Pons (tissue), 1 donor: ENCODE data around the gene CADPS2.

ENCODE experiments used
- DNase-seq: peaks from one replicate; pipeline ENCODE4 v3.0.0-alpha.2; 2016; ENCODE audit warnings: low spot score

The CADPS2 gene

DNA sequence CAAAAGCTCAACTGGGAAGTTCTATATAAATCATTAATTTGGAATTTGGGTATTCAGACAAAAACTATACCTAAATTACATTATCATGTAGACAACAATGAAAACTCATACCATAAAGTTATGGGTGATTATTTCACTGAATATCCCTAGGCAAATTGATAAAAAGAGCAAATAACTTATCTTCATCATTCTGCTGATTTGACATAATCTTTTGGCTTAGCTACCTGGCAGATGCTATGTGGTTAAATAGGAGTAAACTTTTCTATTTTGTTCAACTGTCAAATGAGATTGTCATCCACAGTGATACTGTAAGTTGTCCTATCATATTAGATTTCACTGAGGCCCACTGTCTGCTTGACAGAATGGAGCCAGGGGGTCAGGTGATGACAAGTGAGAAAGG lies 432.8 kb downstream of the CADPS2 start:
- DNase-seq: no peak

DNA sequence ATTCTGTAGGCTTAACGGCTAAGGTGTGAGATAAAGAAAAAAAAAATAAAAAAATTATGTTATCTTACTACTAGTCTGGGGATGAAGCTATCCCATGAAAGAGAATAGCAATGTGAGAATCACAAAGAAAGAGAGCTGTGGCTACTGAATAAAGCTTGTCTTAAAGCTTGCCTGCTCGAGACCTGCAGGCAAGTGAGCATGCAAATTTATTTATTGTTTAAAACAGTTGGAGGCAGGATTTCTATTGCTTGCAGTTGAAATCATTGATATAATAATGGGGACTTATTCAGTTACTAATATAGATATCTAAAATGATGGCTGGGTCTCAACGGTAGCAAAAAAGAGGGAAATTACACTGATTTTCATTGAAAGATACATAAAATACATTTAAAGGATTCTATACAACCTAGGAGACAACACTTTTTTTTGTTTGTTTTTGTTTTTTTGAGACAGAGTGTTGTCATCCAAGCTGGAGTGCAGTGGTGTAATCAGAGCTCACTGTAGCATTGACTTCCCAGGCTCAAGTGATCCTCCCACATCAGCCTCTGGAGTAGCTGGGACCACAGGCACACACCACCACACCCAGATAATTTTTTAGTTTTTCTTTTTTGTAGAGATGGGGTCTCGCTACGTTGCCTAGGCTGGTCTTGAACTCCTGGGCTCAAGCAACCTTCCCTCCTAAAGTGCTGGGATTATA lies 437.2 kb downstream of the CADPS2 start:
- no peak for DNase-seq

DNA sequence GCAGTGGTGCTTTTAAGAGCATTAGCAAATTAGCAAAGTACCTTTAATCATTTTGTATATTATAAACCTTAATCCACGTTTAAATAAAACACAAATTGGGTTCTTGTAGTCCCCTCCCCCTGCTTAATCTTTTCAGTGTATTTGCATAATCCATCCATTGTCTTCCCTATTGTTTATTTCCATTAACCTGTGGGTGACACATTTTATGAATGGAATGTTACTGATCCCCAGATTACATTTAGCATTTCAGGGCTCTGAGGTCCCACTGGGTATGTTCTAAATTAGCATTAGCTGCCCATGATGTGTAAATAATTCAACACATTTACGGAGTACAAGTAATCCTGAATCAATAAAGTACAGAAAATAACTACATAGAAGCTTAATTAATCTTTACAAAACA lies 443.3 kb downstream of the CADPS2 start:
- DNase-seq: no peak

DNA sequence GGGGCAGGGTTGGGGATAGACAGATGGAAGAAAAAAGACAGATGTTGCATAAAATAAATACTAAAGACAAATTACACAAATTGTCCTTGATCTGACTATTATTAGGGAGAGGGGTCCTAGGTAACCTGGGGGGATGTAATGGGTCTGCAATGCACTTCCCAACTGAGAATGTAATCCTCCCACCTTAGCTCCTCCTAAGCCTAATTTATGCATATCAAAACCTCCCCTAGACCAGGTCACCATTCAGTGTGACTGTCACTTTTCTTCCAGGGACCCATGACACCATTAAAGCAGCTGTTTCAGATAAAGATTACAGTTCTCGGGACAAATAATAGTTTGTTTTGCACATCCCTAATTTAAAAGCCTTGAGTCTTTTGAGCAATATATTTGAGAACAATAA lies 447.8 kb downstream of the CADPS2 start:
- no peak for DNase-seq

DNA sequence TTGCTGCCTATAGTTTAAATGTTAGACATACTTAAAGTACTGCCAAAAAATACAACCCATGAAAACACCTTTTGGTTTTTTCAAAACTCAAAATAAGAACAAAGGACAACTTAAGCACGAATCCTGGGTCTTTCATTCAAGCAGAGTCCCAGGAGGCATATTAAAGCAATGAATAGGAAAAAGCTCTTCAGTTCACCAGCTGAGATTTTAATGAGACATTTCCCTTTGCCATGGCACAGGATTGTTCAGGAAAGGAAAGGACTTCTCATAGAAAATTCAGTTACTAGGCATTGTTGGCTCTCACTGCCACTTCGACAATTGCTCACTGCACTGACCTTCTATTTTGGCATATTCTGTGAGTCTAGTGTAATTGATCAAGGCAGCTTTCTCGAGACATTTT lies 448.3 kb downstream of the CADPS2 start:
- peak; percentile 6 for DNase-seq

DNA sequence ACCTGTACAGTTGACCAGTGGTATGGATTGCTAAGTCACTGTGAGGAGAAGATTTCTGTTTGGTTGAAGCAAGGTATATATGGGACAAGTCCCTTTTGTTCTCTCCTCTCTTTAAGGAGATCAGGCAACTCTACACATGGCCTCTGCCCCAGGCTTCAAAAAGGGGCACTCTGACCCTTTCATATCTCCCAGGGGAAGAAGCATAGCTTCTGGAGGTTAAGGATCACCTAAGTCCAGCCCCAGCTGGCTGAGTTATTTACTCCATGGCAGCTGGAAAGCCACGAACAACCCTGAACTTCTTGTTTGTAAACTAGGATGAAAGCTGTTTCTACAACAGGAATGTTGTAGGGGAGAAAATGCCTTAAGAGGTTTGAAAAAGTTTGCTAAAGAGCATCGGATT lies 452.5 kb downstream of the CADPS2 start:
- no peak for DNase-seq

DNA sequence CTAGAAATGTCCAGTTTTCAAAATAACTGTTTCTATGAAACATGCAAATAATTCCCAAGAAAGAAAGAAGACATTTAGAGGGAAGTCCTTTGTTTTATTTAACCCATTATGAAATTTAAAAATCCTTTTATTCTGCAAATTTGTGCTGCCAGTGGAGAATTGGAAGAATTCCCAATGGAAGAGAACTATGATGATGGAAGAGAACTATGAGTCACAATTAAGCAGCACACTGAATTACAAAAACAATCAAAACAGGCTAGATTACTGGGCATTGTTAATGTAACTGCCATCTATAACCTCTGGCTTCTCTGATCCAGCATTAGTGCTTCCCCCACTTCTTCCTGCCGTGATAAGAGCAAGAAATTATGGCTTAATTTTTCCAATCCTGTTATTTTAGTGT lies 455.6 kb downstream of the CADPS2 start:
- DNase-seq: no peak

DNA sequence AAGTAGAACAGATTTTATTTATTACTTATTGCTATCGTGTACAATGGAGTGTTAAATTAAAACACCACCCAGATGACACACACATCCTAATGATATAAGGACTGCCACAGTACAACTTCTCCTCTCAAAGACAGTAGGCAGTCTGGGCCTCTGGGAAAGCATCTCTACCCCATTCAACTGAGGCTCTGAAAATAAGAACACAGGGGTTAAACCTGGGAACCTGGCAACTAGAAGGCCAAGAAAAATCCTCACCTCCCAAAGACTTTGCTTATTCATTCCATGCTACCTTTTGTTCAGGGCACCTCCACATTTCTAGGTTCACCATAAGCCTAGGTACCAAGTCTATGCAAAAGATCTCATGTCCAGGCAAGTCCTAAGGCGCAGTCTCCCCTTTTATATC lies 456.3 kb downstream of the CADPS2 start:
- no peak for DNase-seq

DNA sequence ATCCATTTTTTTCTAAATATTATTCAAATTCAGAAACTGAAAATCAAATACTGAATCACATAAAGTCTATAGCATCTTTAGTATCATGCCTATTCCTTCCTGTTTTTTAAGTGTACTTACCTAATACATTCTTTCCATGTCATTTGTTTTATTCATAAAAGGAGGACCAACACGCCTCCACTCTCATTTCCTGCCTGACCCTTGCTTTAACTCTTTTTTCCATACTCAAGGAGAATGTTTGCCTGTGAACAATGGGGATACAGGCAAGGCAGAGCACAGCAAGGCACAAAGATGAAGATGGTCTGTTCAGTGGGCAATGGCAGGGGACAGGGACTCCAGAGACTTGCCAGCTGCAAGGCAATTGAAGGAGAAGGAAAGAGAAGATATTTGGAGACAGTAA lies 460.5 kb downstream of the CADPS2 start:
- DNase-seq: no peak

DNA sequence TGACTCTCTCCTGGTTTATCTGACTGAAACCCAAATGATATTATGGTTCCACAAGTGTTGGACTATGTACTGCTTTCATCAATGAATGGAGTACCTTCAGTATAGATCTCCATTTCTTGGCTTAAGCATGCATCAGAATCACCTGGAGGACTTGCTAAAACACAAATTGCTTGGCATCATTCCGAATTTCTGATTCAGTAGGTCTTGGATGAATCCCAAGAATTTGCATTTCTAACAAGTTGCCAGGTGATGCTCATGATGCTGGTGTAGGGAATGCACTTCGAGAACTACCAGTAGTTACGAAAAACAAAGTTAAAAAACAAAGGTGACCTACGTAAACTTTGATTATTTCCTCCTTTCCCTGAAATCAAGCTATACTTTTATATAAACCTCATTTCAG lies 462.7 kb downstream of the CADPS2 start:
- no peak for DNase-seq

DNA sequence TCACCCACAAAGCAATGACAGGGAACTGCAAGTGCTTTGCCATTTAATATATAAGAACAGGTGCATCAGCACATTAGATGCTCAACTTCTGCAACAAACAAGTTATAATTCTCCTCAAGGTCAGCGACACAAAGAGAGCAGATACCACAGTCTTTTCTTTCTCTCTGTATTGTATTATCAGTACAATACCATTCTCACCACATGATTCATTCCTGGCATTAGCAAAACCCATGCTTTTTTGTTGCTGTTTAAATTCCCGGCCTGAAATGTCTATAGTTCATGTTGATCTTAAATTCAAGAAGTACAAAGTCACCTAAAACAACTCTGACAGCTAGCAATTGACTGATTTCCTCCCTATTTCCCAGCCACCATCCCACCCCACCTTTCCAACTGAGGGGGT lies 469.9 kb downstream of the CADPS2 start:
- no peak for DNase-seq

DNA sequence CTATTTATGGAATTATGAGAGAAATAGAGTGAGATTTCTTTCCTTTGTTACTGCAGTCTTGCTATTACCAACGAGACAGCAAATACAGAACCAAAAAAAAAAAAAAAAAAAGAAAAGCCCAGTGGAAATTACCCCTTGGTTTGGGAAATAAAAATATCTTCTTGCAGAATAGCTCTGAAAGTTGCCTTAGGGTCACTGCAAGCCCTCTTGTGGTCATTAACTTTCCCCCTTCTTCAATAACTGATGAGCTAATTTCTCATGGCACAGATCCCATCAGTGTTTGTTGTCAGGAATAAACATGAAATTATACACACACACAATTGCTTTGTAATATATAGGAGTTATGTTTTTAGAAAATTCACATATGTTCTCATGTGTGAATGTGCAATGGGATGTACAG lies 470.8 kb downstream of the CADPS2 start:
- DNase-seq: no peak

DNA sequence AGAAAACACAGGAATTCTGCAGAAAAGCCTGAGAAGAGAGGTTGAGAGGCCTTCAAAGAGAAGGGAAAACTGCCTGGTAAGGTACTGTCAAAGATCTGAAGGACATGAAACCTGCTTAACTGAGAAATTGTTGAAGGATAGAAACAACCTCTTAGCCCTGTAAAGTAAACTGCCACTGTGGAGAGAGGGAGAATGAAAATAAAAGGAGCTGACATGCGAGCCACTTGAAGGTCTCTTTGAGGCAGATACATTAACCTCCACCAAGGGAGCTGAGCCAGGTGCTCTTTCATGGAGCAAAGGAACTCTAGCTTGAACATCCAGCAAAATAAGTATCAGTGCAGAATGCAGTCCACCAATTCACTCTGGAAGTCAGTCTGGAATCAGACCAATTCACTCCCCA lies 472.9 kb downstream of the CADPS2 start:
- DNase-seq: no peak

DNA sequence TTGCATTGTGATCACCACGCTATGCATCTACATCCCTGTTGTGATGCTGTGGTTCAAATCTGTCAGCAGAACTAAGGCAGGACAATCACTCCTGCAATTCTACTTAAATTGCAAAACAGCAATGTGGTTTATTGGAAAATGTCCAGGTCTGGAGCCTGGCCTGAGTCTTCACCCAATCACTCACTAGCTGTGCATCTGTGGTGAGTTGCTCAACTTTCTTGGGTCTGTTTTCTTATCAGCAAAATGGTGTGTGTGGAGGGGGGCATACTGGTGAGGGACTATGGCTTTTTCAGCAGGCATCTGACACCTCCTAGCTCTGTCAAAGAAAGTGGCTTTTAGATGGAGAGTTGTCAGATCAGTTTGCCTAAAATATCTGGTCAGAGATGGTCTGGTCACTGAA lies 473.4 kb downstream of the CADPS2 start:
- DNase-seq: no peak

DNA sequence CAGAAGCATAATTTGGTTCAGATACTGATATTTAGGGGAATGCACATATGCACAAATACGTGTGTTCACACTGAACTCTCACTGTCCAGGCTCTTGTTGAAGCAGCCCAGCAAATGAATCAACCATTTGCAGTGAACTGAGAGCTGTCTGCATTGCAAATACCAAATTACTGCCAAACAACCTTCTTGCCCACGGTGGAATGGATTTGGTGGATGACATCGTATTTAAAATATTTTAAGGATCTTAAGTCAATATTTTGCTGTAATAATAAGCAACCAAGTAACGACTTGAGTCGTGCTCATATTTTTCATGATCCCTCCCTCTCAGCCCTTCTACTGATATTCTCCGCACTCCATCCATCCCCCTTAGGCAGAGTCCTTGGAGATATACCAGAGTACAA lies 473.8 kb downstream of the CADPS2 start:
- no peak for DNase-seq

DNA sequence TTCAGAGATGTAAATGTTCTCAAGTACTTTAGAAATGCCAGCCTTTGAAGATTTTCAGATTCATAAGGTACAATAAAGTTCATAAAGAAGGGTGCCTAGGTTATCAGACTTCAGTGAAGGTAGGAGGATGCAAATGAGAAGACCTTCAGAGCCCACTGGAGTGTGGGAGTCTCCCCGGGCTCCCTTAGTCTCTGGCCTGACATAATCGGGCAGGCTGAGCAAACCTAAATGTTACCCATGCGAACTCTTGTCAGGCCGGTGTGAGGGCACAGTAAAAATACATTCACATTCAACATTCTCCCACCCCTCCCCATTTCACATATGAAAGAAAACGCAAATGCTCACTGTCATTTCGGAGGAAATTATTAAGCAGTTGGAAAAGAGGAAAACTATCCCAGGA lies 479.1 kb downstream of the CADPS2 start:
- DNase-seq: no peak

DNA sequence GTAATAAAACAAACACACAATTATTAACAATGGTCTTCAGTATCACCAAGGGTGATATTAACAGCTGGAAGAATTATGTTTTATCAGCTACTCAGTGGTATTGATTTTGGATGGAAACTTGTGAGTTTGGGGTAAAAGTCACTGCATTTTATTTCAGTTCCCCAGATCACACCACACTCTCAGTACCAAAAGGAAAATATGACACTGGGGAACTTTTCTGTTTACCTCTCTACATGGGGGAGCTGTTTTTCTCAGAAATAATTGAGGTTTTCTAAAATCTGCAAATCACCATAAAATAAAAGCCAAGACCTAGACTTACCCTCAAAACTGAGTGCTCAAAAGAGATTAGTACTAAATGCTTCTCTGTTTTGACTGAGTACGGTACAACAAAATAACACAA lies 483.1 kb downstream of the CADPS2 start:
- no peak for DNase-seq

DNA sequence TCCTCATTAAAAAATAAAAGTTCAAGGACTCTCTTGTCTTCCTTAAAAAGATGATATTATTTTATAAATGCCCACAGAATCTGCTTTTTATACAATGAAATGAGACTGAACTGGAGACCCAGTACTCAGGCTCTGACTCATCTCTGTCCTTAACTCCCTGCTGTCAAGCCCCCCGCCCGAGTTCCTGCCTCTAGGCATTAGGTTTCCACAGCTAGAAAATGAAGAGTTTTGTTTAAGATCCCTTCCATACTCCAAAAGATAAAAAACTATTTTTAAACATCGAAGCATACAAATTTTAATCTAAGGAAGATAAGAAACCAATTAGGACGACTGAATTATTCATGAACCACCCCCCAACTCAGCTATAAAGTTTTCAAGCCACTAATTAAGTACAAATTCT lies 484.0 kb downstream of the CADPS2 start:
- DNase-seq: no peak

DNA sequence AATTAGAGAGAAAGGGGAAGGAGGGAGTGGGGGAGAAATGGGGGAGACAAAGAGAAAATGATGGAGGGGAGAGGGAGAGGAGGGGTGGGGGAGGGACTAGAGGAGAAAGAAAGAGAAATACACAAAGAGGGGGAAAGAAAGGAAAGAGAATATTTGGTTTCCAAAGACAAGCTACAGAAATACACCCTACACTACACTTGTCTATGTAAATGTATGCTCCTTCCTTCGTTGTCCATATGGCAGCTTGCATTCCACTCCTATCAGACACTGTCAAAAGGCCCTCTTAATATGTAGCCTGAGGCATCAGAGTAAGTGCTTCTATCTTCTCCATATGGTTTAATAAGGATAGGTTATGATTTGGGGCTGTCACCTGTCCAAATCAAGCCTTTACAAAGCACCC lies 488.9 kb downstream of the CADPS2 start:
- DNase-seq: no peak

DNA sequence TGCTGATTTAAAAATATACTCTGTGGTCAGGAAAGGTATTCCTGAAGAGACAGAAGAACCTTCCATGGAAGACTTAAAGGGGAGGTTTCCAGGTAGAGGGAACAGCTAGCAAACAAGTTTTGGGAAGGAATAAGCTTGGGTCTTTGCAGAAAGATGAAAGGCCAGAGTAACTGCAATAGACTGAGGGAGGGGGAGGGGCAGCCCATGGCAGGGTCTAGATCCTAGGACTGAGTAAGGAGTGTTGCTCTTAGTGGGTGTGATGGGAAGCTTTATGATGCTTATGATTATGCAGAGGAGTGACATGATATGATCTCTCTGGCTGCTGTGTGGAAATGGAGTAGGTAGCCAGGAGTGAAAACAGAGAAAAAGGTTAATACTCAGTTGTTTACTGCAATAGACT lies 491.7 kb downstream of the CADPS2 start:
- no peak for DNase-seq

DNA sequence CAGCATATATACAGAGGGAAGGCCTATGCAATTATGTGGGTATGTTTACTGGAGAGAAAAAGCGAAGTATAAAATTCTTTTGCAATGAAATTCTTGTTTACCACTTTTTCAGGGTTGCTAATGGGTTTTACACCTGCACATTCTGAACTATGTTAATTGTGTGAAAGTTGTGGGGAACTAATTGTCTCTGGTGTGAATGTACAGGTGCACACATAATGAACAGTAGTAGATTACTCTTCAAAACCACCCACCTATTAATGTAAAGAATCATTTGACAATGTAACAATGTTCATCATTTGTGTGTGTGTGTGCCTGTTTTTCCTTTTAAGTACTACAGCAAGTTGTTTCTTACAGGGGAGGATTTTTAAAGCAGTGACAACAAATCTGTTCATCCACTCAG lies 501.7 kb downstream of the CADPS2 start:
- no peak for DNase-seq

DNA sequence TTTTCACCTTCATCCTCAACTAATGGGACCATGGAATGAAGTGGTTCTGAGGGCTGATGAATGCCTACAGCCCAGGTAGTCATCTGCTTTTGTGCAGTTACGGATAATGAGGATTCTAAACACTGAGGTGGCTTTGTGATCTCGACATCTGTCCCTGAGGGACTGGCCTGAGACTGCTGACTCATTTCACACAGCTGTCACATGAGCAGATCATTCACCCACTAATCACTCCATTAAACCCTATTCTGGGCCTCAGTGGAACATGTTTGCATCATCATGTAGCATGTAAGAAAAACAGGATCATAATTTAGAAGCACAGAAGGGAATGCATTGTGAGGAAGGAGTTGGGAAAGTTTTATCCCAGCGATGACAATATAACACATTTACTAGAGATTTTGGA lies 502.3 kb downstream of the CADPS2 start:
- no peak for DNase-seq

DNA sequence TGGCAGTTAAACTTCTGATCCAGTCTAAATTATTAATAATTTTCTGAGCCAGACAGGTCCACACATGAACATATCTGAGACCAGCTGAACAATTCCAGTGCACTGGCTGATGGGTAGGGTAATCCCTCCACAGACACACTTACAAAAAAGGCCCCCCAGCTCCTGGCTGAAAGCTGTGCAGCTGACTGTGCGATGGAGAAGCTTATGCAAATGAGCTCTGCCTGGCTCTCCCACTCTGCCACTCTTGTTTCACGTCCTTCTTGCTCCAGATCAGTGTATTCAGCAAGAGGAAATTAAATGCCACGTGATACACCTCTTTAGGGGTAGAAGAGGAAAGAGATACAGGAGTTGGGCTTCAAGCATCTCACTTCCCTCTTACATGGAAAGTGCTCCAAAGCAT lies 505.3 kb downstream of the CADPS2 start:
- no peak for DNase-seq

DNA sequence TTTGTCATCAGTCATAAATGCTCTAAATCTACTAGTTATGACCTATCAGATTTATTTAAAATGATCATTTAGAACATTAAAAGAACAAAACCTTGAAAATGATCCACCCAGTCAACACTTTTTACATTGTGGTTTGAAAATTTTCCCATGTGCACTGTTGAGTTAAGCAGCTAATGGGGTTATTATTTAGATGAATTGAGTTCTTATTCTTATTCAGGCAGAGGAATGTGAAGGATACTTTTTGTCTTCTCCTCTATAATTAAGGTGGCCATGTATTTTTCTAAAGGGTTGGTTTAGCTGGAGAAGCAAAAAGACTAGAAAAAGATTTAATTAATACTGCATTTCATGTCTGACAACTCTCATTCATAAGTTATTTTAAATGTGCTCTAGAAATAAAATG lies 506.8 kb downstream of the CADPS2 start:
- no peak for DNase-seq

DNA sequence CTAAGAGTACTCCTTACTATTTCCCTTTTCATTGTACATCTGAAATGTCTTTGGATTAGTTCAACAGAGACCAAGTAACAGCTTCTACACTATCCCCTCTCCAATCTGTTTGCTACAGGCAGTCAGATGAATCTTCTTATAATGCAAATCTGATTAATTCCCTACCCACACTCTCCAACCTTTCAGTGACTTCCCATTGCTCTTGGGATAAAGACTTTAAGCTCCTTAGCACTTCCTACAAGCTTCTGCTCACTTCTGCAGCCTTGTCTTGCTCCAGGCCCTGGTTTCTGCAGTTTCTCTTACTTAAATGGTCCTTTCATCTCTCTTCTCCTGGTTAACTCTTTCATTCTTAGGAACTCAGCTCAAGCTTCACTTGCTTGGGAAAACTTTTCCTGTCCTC lies 516.5 kb downstream of the CADPS2 start:
- DNase-seq: no peak
